ENCODE measurements around the gene PBOV1. TPM values are rescaled to one million over a fixed set of nuclear protein-coding genes. Genes with fewer than 3 reads are reported as not detected.

Gene PBOV1
- total RNA-seq (2014; rRNA removed; shearing (Covaris generic)) = not detected in 2 replicates
- polyA plus RNA-seq (2014; cell fraction: nucleus; rRNA removed) = not detected in 2 replicates

GRCh38 chr6:138218449-138218848, at the start of gene PBOV1:
Gene PBOV1 (minus strand): TSS chr6:138218491. CDS start chr6:138218395, 96 bp downstream.
- no peak for DNase-seq (ENCODE audit: extremely low read depth, low read depth)

- no peak for DNase-seq (ENCODE audit: extremely low read depth, low read depth)
Observed at GRCh38 chr6:138266095-138266494, 47.8 kb upstream of the PBOV1 start.

GRCh38 chr6:138264372-138264880, 46.1 kb upstream of the PBOV1 start:
- DNase-seq (ENCODE audit: extremely low read depth, low read depth) = peak; percentile 15

GRCh38 chr6:138263963-138264362, 45.7 kb upstream of the PBOV1 start:
- DNase-seq (ENCODE audit: extremely low read depth, low read depth) = no peak

- no peak for DNase-seq (ENCODE audit: extremely low read depth, low read depth)
Observed at GRCh38 chr6:138261116-138261780, 43.0 kb upstream of the PBOV1 start.

GRCh38 chr6:138258991-138259390, 40.7 kb upstream of the PBOV1 start:
- no peak for DNase-seq (ENCODE audit: extremely low read depth, low read depth)

- DNase-seq (ENCODE audit: extremely low read depth, low read depth) = no peak
Observed at GRCh38 chr6:138258197-138258596, 39.9 kb upstream of the PBOV1 start.

GRCh38 chr6:138257638-138258040, 39.3 kb upstream of the PBOV1 start:
- no peak for DNase-seq (ENCODE audit: extremely low read depth, low read depth)

- no peak for DNase-seq (ENCODE audit: extremely low read depth, low read depth)
Observed at GRCh38 chr6:138255443-138255842, 37.2 kb upstream of the PBOV1 start.

- no peak for DNase-seq (ENCODE audit: extremely low read depth, low read depth)
Observed at GRCh38 chr6:138253731-138254130, 35.4 kb upstream of the PBOV1 start.

GRCh38 chr6:138250513-138251247, 32.4 kb upstream of the PBOV1 start:
- DNase-seq (ENCODE audit: extremely low read depth, low read depth) = no peak

GRCh38 chr6:138250053-138250452, 31.8 kb upstream of the PBOV1 start:
- no peak for DNase-seq (ENCODE audit: extremely low read depth, low read depth)

GRCh38 chr6:138248878-138249277, 30.6 kb upstream of the PBOV1 start:
- no peak for DNase-seq (ENCODE audit: extremely low read depth, low read depth)

GRCh38 chr6:138248011-138248410, 29.7 kb upstream of the PBOV1 start:
- no peak for DNase-seq (ENCODE audit: extremely low read depth, low read depth)

- DNase-seq (ENCODE audit: extremely low read depth, low read depth) = no peak
Observed at GRCh38 chr6:138246650-138247440, 28.6 kb upstream of the PBOV1 start.

GRCh38 chr6:138245751-138246150, 27.5 kb upstream of the PBOV1 start:
- DNase-seq (ENCODE audit: extremely low read depth, low read depth) = no peak

- DNase-seq (ENCODE audit: extremely low read depth, low read depth) = no peak
Observed at GRCh38 chr6:138242987-138243592, 24.8 kb upstream of the PBOV1 start.

GRCh38 chr6:138241934-138242333, 23.6 kb upstream of the PBOV1 start:
- DNase-seq (ENCODE audit: extremely low read depth, low read depth) = no peak

- DNase-seq (ENCODE audit: extremely low read depth, low read depth) = no peak
Observed at GRCh38 chr6:138241381-138241780, 23.1 kb upstream of the PBOV1 start.

- DNase-seq (ENCODE audit: extremely low read depth, low read depth) = no peak
Observed at GRCh38 chr6:138240476-138241245, 22.4 kb upstream of the PBOV1 start.
